Prostate gland (tissue), 2 donors: Measurements from ENCODE around the gene PCDHGC3. TPM values are rescaled to one million over a fixed set of nuclear protein-coding genes. Genes with fewer than 3 reads are reported as not detected.

Source experiments
- DNase-seq: peaks from one replicate; pipeline ENCODE4 v3.0.0-alpha.2; 2019; ENCODE audit warnings: low spot score
- H3K27ac ChIP-seq, 2 donors: fragments of 200-600 bp; sonication (generic); 2 replicates each; pipeline ENCODE4 v1.5.1; 2017 to 2019
- H3K27me3 ChIP-seq: fragments of 200-600 bp; sonication (generic); replicated peaks from 2 replicates; pipeline ENCODE4 v1.5.1; 2019; ENCODE audit not compliant: insufficient read depth
- H3K36me3 ChIP-seq, 2 donors: fragments of 200-600 bp; sonication (generic); 1 replicate in 1 of 2; 2 replicates in 1 of 2; pipeline versions ENCODE4 v1.5.1 to v1.8.1; 2017 to 2019
- H3K4me1 ChIP-seq: fragments of 200-600 bp; sonication (generic); replicated peaks from 2 replicates; pipeline ENCODE4 v1.5.1; 2019
- H3K4me3 ChIP-seq, 2 donors: fragments of 200-600 bp; sonication (generic); 2 replicates each; pipeline ENCODE4 v1.5.1; 2017 to 2019
- H3K9me3 ChIP-seq: fragments of 200-600 bp; sonication (generic); 2 replicates; pipeline ENCODE4 v1.5.1; 2017
- CTCF ChIP-seq, 4 experiments: fragments of 200-600 bp in 2 of 4; fragments of 450-650 bp in 2 of 4; sonication (generic) in 2 of 4; IDR thresholded peaks; 1 replicate in 3 of 4; 2 replicates in 1 of 4; pipeline ENCODE4 v1.5.1; 2016 to 2019; ENCODE audit warnings: antibody characterized with exemption in 4 of 4, mild to moderate bottlenecking in 2 of 4, moderate library complexity in 2 of 4
- POLR2A ChIP-seq: fragments of 450-650 bp; IDR thresholded peaks from one replicate; pipeline ENCODE4 v1.6.1; 2016; ENCODE audit warnings: antibody characterized with exemption, mild to moderate bottlenecking
- POLR2AphosphoS5 ChIP-seq: sonication (generic); formaldehyde crosslinking; IDR thresholded peaks from one replicate; pipeline ENCODE4 v1.6.1; 2017; ENCODE audit warnings: antibody characterized with exemption
- WGBS: methylation state at CpG from one replicate; pipeline ENCODE4 v1.1.5; 2018; 5-methylcytosine and 5-hydroxymethylcytosine counted together
- intact Hi-C: fragments of 100-400 bp; cut with DNase I; formaldehyde crosslinking; loops from one replicate; pipeline ENCODE4 v1.14.2; 2022
- total RNA-seq, 2 donors: library from RNA; depleted of rRNA; stranded (reverse); fragments of >200 nt; gene quantifications; one replicate each; pipeline ENCODE4 v1.1.0, GENCODE V29; 2016

Gene PCDHGC3
- total RNA-seq, 2 donors from 2014 or later, result 27.6 to 55.3 TPM

- no peaks in the 10 kb centered on the region for H3K4me1 ChIP-seq
- 54% methylated on average over 4 of the region's 4 CpGs for WGBS
- no peaks in the 10 kb centered on the region for H3K9me3 ChIP-seq
- no peak overlapping the region for H3K27ac ChIP-seq
- DNase-seq, result no peak
- TF ChIP-seq CTCF (IDR thresholded peaks at IDR 0.05) (no peak), POLR2AphosphoS5 (no peak), POLR2A (no peak)
- no peaks in the 10 kb centered on the region for H3K27me3 ChIP-seq
- no peak overlapping the region for H3K4me3 ChIP-seq
- intact Hi-C loops, result no loop called here
- no peaks in the 10 kb centered on the region for H3K36me3 ChIP-seq
Measured at GRCh38 chr5:141496038-141496437, 20.3 kb downstream of the PCDHGC3 start.

GRCh38 chr5:141501761-141502160, 26.0 kb downstream of the PCDHGC3 start:
- Histone ChIP-seq H3K4me1 (no peaks in the 10 kb centered on the region), H3K27me3 (no peaks in the 10 kb centered on the region), H3K27ac (no peak overlapping the region), H3K4me3 (no peak overlapping the region), H3K9me3 (no peaks in the 10 kb centered on the region), H3K36me3 (no peaks in the 10 kb centered on the region)
- WGBS, result 73% methylated on average over 7 of the region's 7 CpGs
- TF ChIP-seq POLR2AphosphoS5, result no peak
- DNase-seq, result no peak
- intact Hi-C loops, result no loop called here

- Histone ChIP-seq H3K27ac (no peak overlapping the region), H3K4me1 (no peaks in the 10 kb centered on the region), H3K36me3 (no peaks in the 10 kb centered on the region), H3K27me3 (no peaks in the 10 kb centered on the region), H3K4me3 (no peak overlapping the region), H3K9me3 (no peaks in the 10 kb centered on the region)
- intact Hi-C loops, result no loop called here
- WGBS, result 100% methylated on average over 2 of the region's 2 CpGs
- TF ChIP-seq POLR2AphosphoS5, result no peak
- no peak for TF ChIP-seq POLR2A
- TF ChIP-seq CTCF (IDR thresholded peaks at IDR 0.05), result no peak
- DNase-seq, result no peak
Measured at GRCh38 chr5:141503681-141504080, 27.9 kb downstream of the PCDHGC3 start.

- Histone ChIP-seq H3K4me3 (no peak overlapping the region), H3K27me3 (no peaks in the 10 kb centered on the region), H3K27ac (no peak overlapping the region), H3K36me3 (no peaks in the 10 kb centered on the region), H3K9me3 (no peaks in the 10 kb centered on the region), H3K4me1 (no peaks in the 10 kb centered on the region)
- 92% methylated on average over 4 of the region's 4 CpGs for WGBS
- intact Hi-C loops, result no loop called here
- no peak for TF ChIP-seq POLR2AphosphoS5
- no peak for DNase-seq
Measured at GRCh38 chr5:141504216-141504615, 28.4 kb downstream of the PCDHGC3 start.

GRCh38 chr5:141506381-141507155, 30.8 kb downstream of the PCDHGC3 start:
- Histone ChIP-seq H3K27me3 (no peaks in the 10 kb centered on the region), H3K36me3 (no peaks in the 10 kb centered on the region), H3K9me3 (no peaks in the 10 kb centered on the region), H3K4me1 (no peaks in the 10 kb centered on the region), H3K4me3 (no peak overlapping the region), H3K27ac (peak overlapping the region in 1 of 2 donors; percentile 56)
- WGBS, result 69% methylated on average over 8 of the region's 8 CpGs
- intact Hi-C loops, result no loop called here
- TF ChIP-seq POLR2A (no peak), CTCF (IDR thresholded peaks at IDR 0.05) (no peak), POLR2AphosphoS5 (no peak)
- no peak for DNase-seq
